Loucy (cell line): ENCODE data around the gene KCNIP2.

ENCODE experiments used
- EZH2phosphoT487 ChIP-seq: fragments of 200-600 bp; IDR thresholded peaks from 2 replicates; pipeline ENCODE4 v1.6.1; 2018; ENCODE audit warnings: antibody characterized with exemption, mild to moderate bottlenecking, moderate library complexity, borderline replicate concordance
- TF ChIP-seq, protein P1 (sequence below): fragments of 200-600 bp; sonication (generic); conservative IDR thresholded peaks from 2 replicates; pipeline ENCODE4 v1.5.1; 2014; ENCODE audit warnings: mild to moderate bottlenecking, antibody characterized with exemption, low read length

DNA sequence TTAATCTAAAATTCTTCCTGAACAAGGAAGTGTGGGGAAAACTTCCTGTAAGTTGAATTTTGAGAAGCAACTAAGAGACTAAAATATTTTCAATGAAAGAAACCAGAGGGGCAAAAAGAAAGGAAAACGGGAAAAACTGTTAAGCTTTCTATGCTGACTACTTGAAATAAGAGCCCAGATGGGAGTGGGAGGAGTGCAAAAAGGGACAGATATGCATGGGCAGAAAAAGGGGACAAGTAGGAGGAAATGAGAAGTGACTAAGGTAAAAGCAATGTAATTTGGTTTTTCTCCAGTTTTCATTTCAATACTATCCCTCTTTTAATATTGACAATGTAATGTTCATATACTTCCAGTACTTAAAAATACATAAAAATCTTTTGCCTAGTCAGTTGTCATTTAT lies 36.4 kb downstream of the KCNIP2 start:
- TF ChIP-seq, protein P1, sequence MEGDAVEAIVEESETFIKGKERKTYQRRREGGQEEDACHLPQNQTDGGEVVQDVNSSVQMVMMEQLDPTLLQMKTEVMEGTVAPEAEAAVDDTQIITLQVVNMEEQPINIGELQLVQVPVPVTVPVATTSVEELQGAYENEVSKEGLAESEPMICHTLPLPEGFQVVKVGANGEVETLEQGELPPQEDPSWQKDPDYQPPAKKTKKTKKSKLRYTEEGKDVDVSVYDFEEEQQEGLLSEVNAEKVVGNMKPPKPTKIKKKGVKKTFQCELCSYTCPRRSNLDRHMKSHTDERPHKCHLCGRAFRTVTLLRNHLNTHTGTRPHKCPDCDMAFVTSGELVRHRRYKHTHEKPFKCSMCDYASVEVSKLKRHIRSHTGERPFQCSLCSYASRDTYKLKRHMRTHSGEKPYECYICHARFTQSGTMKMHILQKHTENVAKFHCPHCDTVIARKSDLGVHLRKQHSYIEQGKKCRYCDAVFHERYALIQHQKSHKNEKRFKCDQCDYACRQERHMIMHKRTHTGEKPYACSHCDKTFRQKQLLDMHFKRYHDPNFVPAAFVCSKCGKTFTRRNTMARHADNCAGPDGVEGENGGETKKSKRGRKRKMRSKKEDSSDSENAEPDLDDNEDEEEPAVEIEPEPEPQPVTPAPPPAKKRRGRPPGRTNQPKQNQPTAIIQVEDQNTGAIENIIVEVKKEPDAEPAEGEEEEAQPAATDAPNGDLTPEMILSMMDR, result no peak
- no peak for TF ChIP-seq EZH2phosphoT487
